Nephron (organoid): ENCODE results near the gene C12orf60.

Experiments used
- H3K27ac Mint-ChIP-seq, 3 experiments: 2 replicates each; pipeline ENCODE4 v1.8.0; 2020; ENCODE audit warnings: mixed read lengths in 3 of 3, mild to moderate bottlenecking in 2 of 3, moderate library complexity in 1 of 3
- H3K27me3 Mint-ChIP-seq: 2 replicates; pipeline ENCODE4 v1.8.0; 2021; ENCODE audit warnings: low read depth, mild to moderate bottlenecking, moderate library complexity, mixed read lengths
- H3K36me3 Mint-ChIP-seq: 2 replicates; pipeline ENCODE4 v1.8.0; 2020; ENCODE audit warnings: low read depth, mixed read lengths
- H3K4me1 Mint-ChIP-seq: 2 replicates; pipeline ENCODE4 v1.8.0; 2020; ENCODE audit warnings: mixed read lengths
- H3K4me3 Mint-ChIP-seq, 3 experiments: 2 replicates each; pipeline ENCODE4 v1.8.0; 2020; ENCODE audit warnings: mild to moderate bottlenecking in 3 of 3, mixed read lengths in 3 of 3, moderate library complexity in 2 of 3
- H3K9me3 Mint-ChIP-seq: 2 replicates; pipeline ENCODE4 v1.8.0; 2020; ENCODE audit warnings: mixed read lengths
- CTCF ChIP-seq, 3 experiments: fragments of 200-600 bp; sonication (generic); IDR thresholded peaks; one replicate each; pipeline ENCODE4 v1.5.0; 2021; ENCODE audit warnings: antibody characterized with exemption in 3 of 3; ENCODE audit not compliant: unreplicated experiment in 3 of 3

C12orf60 gene

GRCh38 chr12:14824012-14824634 is 20.7 kb downstream of the C12orf60 start:
- Mint-ChIP-seq H3K4me1 (peaks cover 7% of the 10 kb centered on the region), H3K27me3 (peaks cover 3% of the 10 kb centered on the region)

DNA sequence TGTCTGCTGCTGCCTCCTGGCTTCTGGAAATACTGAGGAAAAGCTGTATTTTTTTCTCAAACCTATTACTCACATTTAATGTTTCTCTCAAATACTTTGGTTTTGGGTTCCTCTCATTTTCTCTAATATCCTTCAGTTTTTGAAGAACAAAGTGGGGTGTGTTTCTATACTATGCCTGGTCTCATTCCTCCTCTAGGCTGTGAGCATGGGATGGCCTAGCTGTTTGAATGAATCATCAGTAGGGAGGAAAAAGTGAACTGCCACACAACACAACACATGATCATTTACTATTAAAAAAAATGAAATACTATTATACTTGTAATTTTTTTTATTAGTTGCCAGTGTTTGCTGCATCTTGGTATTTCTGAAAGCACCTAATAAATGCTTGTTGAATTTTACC is 21.8 kb downstream of the C12orf60 start:
- Mint-ChIP-seq H3K4me3 (no peak overlapping the region), H3K27me3 (peaks cover 3% of the 10 kb centered on the region), H3K4me1 (peaks cover 7% of the 10 kb centered on the region), H3K9me3 (no peaks in the 10 kb centered on the region), H3K36me3 (no peaks in the 10 kb centered on the region), H3K27ac (no peak overlapping the region)
- no peak for TF ChIP-seq CTCF (IDR thresholded peaks at IDR 0.05; ENCODE audit: unreplicated experiment in 3 of 3)

More at GRCh38 chr12:14824012-14824634, 20.7 kb downstream of the C12orf60 start:
- Mint-ChIP-seq H3K36me3 (no peaks in the 10 kb centered on the region), H3K9me3 (no peaks in the 10 kb centered on the region), H3K27ac (no peak overlapping the region), H3K4me3 (no peak overlapping the region)
- TF ChIP-seq CTCF (IDR thresholded peaks at IDR 0.05; ENCODE audit: unreplicated experiment in 3 of 3) = no peak

DNA sequence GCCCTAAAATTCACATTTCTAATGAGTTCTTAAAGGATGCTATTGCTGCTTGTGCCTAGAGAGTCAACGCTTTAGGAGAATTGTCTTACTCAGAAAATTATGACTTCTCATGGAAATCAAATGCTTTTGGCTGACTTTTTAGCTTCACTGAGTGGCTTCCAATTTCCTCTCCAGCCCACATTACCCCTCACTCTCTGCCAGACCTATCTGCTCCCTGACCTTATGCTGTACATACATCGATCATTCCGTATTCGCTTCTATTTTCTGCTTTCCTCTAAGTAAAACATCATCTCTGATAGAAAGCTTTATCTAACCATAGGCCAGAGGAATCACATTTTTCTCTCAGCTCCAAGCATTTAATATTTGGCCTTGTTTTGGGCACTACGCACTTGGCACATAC is 23.0 kb downstream of the C12orf60 start:
- H3K36me3 Mint-ChIP-seq = no peaks in the 10 kb centered on the region
- H3K4me3 Mint-ChIP-seq = no peak overlapping the region
- no peaks in the 10 kb centered on the region for H3K9me3 Mint-ChIP-seq
- H3K4me1 Mint-ChIP-seq = peaks cover 7% of the 10 kb centered on the region
- peak overlapping the region; percentile 18 to 80 (median 46) for H3K27ac Mint-ChIP-seq
- H3K27me3 Mint-ChIP-seq = peaks cover 3% of the 10 kb centered on the region
- no peak for TF ChIP-seq CTCF (IDR thresholded peaks at IDR 0.05; ENCODE audit: unreplicated experiment in 3 of 3)

DNA sequence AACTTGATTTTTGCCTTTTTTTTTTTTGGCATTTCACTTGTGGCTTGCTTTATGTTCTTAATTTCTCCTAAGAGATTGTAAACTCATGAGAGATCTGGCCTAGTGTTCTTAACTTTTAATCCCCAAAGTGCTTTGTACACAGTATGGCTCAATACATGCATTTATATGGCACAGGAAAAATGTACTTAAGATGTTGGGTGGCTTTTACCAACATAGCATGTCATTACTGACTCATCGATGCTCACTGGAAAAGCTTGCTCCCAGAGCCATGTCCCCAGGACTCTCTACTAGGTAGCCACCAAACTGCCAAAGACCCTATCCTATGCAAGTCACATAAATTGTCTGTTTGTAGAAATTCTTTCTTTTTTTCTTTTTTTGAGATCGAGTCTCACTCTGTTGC is 23.6 kb downstream of the C12orf60 start:
- Mint-ChIP-seq H3K27me3 (peaks cover 3% of the 10 kb centered on the region), H3K27ac (peak overlapping the region in 2 of 3 experiments; percentile 46 to 80), H3K36me3 (no peaks in the 10 kb centered on the region), H3K4me3 (no peak overlapping the region), H3K9me3 (no peaks in the 10 kb centered on the region), H3K4me1 (peaks cover 7% of the 10 kb centered on the region)
- no peak for TF ChIP-seq CTCF (IDR thresholded peaks at IDR 0.05; ENCODE audit: unreplicated experiment in 3 of 3)

GRCh38 chr12:14828892-14829291 is 25.4 kb downstream of the C12orf60 start:
- TF ChIP-seq CTCF (IDR thresholded peaks at IDR 0.05; ENCODE audit: unreplicated experiment in 3 of 3) = no peak
- H3K27ac Mint-ChIP-seq = no peak overlapping the region

GRCh38 chr12:14833336-14833735 is 29.9 kb downstream of the C12orf60 start:
- Mint-ChIP-seq H3K9me3 (no peaks in the 10 kb centered on the region), H3K27me3 (peaks cover 3% of the 10 kb centered on the region), H3K4me1 (peaks cover 9% of the 10 kb centered on the region)

More at GRCh38 chr12:14828892-14829291, 25.4 kb downstream of the C12orf60 start:
- Mint-ChIP-seq H3K4me1 (peaks cover 7% of the 10 kb centered on the region), H3K4me3 (no peak overlapping the region), H3K9me3 (no peaks in the 10 kb centered on the region), H3K36me3 (no peaks in the 10 kb centered on the region), H3K27me3 (peaks cover 3% of the 10 kb centered on the region)

More at GRCh38 chr12:14833336-14833735, 29.9 kb downstream of the C12orf60 start:
- Mint-ChIP-seq H3K36me3 (no peaks in the 10 kb centered on the region), H3K27ac (no peak overlapping the region), H3K4me3 (no peak overlapping the region)
- no peak for TF ChIP-seq CTCF (IDR thresholded peaks at IDR 0.05; ENCODE audit: unreplicated experiment in 3 of 3)
